Epithelial cell of esophagus (primary cell): ENCODE results near the gene DCP2.

ENCODE experiments used
- DNase-seq: peaks from one replicate; pipeline ENCODE4 v3.0.0; 2010; ENCODE audit warnings: low read depth
- H3K4me3 ChIP-seq: 2 replicates; pipeline ENCODE4 v1.5.1; 2011; ENCODE audit warnings: mild to moderate bottlenecking, low read length, control low read depth
- CTCF ChIP-seq: IDR thresholded peaks from 2 replicates; pipeline ENCODE4 v1.5.1; 2011; ENCODE audit warnings: low read depth, mild to moderate bottlenecking, low read length, control low read depth, inconsistent platforms; ENCODE audit not compliant: insufficient read depth; ENCODE audit errors: missing control alignments

Gene DCP2

DNA sequence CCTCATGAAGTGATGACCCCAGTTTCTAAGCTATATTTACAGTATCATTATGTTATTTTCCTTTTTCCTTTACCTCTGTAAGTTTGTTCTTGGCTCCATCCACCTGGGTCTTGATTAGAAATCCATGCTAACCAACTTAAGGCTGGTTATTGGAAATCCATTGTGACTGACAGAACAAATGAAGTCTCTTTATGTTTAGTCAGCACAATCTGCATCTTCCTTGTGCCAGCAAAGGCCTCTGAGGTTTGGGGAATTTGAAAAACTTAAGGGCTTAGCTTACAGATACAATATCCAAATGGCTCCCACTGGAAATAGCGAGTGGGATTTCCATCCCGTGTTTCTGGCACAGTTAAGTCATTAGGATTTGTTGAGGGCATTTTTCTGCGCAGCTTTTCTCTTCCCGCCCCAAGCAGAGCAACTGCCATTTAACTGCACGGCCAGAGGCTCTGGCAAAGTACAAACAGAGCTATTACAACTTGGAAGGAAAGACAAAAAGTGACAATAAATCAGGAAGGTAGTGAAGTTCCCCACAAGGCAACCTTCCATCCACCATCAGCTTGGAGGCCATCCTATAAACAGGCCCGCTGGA, 64.2 kb downstream of the DCP2 start:
- no peak for TF ChIP-seq CTCF
- H3K4me3 ChIP-seq = no peak overlapping the region
- no peak for DNase-seq

- H3K4me3 ChIP-seq = no peak overlapping the region
- TF ChIP-seq CTCF = no peak
- no peak for DNase-seq
Measured at GRCh38 chr5:113042491-113043243, 66.1 kb downstream of the DCP2 start.

- DNase-seq = no peak
- TF ChIP-seq CTCF = no peak
- no peak overlapping the region for H3K4me3 ChIP-seq
Measured at GRCh38 chr5:113043491-113043931, 66.9 kb downstream of the DCP2 start.

GRCh38 chr5:113044776-113045465, 68.3 kb downstream of the DCP2 start:
- TF ChIP-seq CTCF = no peak
- DNase-seq = peak; percentile 69
- H3K4me3 ChIP-seq = no peak overlapping the region

- TF ChIP-seq CTCF = no peak
- DNase-seq = peak; percentile 74
- no peak overlapping the region for H3K4me3 ChIP-seq
Measured at GRCh38 chr5:113047234-113047633, 70.6 kb downstream of the DCP2 start.

GRCh38 chr5:113047733-113048652, 71.4 kb downstream of the DCP2 start:
- TF ChIP-seq CTCF = no peak
- no peak overlapping the region for H3K4me3 ChIP-seq
- DNase-seq = no peak
